Prostate gland (tissue), 2 donors: ENCODE data around the gene AHCTF1. TPM values are rescaled to one million over a fixed set of nuclear protein-coding genes. Genes with fewer than 3 reads are reported as not detected.
A peak's percentile ranks its signal among the peaks of the same experiment; 100 is the strongest.

Source experiments
- DNase-seq: peaks from one replicate; pipeline ENCODE4 v3.0.0-alpha.2; 2019; ENCODE audit warnings: low spot score
- H3K27ac ChIP-seq, 2 donors: fragments of 200-600 bp; sonication (generic); 2 replicates each; pipeline ENCODE4 v1.5.1; 2017 to 2019
- H3K27me3 ChIP-seq: fragments of 200-600 bp; sonication (generic); replicated peaks from 2 replicates; pipeline ENCODE4 v1.5.1; 2019; ENCODE audit not compliant: insufficient read depth
- H3K36me3 ChIP-seq, 2 donors: fragments of 200-600 bp; sonication (generic); 1 replicate in 1 of 2; 2 replicates in 1 of 2; pipeline versions ENCODE4 v1.5.1 to v1.8.1; 2017 to 2019
- H3K4me1 ChIP-seq: fragments of 200-600 bp; sonication (generic); replicated peaks from 2 replicates; pipeline ENCODE4 v1.5.1; 2019
- H3K4me3 ChIP-seq, 2 donors: fragments of 200-600 bp; sonication (generic); 2 replicates each; pipeline ENCODE4 v1.5.1; 2017 to 2019
- H3K9me3 ChIP-seq: fragments of 200-600 bp; sonication (generic); 2 replicates; pipeline ENCODE4 v1.5.1; 2017
- CTCF ChIP-seq, 4 experiments: fragments of 200-600 bp in 2 of 4; fragments of 450-650 bp in 2 of 4; sonication (generic) in 2 of 4; IDR thresholded peaks; 1 replicate in 3 of 4; 2 replicates in 1 of 4; pipeline ENCODE4 v1.5.1; 2016 to 2019; ENCODE audit warnings: antibody characterized with exemption in 4 of 4, mild to moderate bottlenecking in 2 of 4, moderate library complexity in 2 of 4
- POLR2A ChIP-seq: fragments of 450-650 bp; IDR thresholded peaks from one replicate; pipeline ENCODE4 v1.6.1; 2016; ENCODE audit warnings: antibody characterized with exemption, mild to moderate bottlenecking
- POLR2AphosphoS5 ChIP-seq: sonication (generic); formaldehyde crosslinking; IDR thresholded peaks from one replicate; pipeline ENCODE4 v1.6.1; 2017; ENCODE audit warnings: antibody characterized with exemption
- WGBS: methylation state at CpG from one replicate; pipeline ENCODE4 v1.1.5; 2018; 5-methylcytosine and 5-hydroxymethylcytosine counted together
- intact Hi-C: fragments of 100-400 bp; cut with DNase I; formaldehyde crosslinking; loops from one replicate; pipeline ENCODE4 v1.14.2; 2022
- total RNA-seq, 2 donors: library from RNA; depleted of rRNA; stranded (reverse); fragments of >200 nt; gene quantifications; one replicate each; pipeline ENCODE4 v1.1.0, GENCODE V29; 2016

The AHCTF1 gene
- total RNA-seq, 2 donors from 2014 or later: 22.5 to 39.6 TPM

- no peak for TF ChIP-seq POLR2A
- peak; percentile 41 to 67 (median 60) for TF ChIP-seq CTCF (IDR thresholded peaks at IDR 0.05)
- TF ChIP-seq POLR2AphosphoS5: no peak
- no peaks in the 10 kb centered on the region for H3K27me3 ChIP-seq
- H3K27ac ChIP-seq: no peak overlapping the region
- H3K4me3 ChIP-seq: no peak overlapping the region
- intact Hi-C loops: loop anchor here (2.0 kb wide), 1 partner anchor 62 kb away; no protein-coding TSS in a partner anchor
- H3K4me1 ChIP-seq: no peaks in the 10 kb centered on the region
- no peaks in the 10 kb centered on the region for H3K36me3 ChIP-seq
- peak; percentile 25 for DNase-seq
- no peaks in the 10 kb centered on the region for H3K9me3 ChIP-seq
- WGBS: 74% methylated on average over 12 of the region's 12 CpGs
Measured at GRCh38 chr1:246971090-246971721, 39.5 kb upstream of the AHCTF1 start.

- intact Hi-C loops: loop anchor here (2.0 to 10.0 kb wide), 2 partner anchors 61 to 185 kb away; no protein-coding TSS in a partner anchor
- Histone ChIP-seq H3K4me1 (no peaks in the 10 kb centered on the region), H3K4me3 (no peak overlapping the region), H3K36me3 (no peaks in the 10 kb centered on the region), H3K9me3 (no peaks in the 10 kb centered on the region), H3K27me3 (no peaks in the 10 kb centered on the region), H3K27ac (no peak overlapping the region)
- no peak for TF ChIP-seq POLR2A
- no peak for TF ChIP-seq CTCF (IDR thresholded peaks at IDR 0.05)
- no peak for TF ChIP-seq POLR2AphosphoS5
- no peak for DNase-seq
- WGBS: 94% methylated on average over 3 of the region's 3 CpGs
Measured at GRCh38 chr1:246969621-246970020, 37.9 kb upstream of the AHCTF1 start.

- TF ChIP-seq POLR2A: no peak
- TF ChIP-seq CTCF (IDR thresholded peaks at IDR 0.05): no peak
- no peak for TF ChIP-seq POLR2AphosphoS5
- intact Hi-C loops: loop anchor here (10.0 kb wide), 1 partner anchor 182 kb away; no protein-coding TSS in a partner anchor
- no peaks in the 10 kb centered on the region for H3K9me3 ChIP-seq
- no peaks in the 10 kb centered on the region for H3K4me1 ChIP-seq
- no peaks in the 10 kb centered on the region for H3K27me3 ChIP-seq
- H3K36me3 ChIP-seq: no peaks in the 10 kb centered on the region
- H3K4me3 ChIP-seq: no peak overlapping the region
- no peak for DNase-seq
- H3K27ac ChIP-seq: no peak overlapping the region
- WGBS: 98% methylated on average over 2 of the region's 2 CpGs
Measured at GRCh38 chr1:246966502-246966901, 34.8 kb upstream of the AHCTF1 start.

GRCh38 chr1:246959944-246960693, 28.4 kb upstream of the AHCTF1 start:
- DNase-seq: no peak
- H3K4me1 ChIP-seq: no peaks in the 10 kb centered on the region
- no peak for TF ChIP-seq POLR2AphosphoS5
- no peak for TF ChIP-seq CTCF (IDR thresholded peaks at IDR 0.05)
- TF ChIP-seq POLR2A: no peak
- 38% methylated on average over 1 of the region's 1 CpG for WGBS
- H3K9me3 ChIP-seq: no peaks in the 10 kb centered on the region
- no peak overlapping the region for H3K4me3 ChIP-seq
- H3K27me3 ChIP-seq: no peaks in the 10 kb centered on the region
- H3K36me3 ChIP-seq: no peaks in the 10 kb centered on the region
- intact Hi-C loops: loop anchor here (10.0 kb wide), 1 partner anchor 175 kb away; no protein-coding TSS in a partner anchor
- no peak overlapping the region for H3K27ac ChIP-seq
